Upper lobe of right lung (tissue), 1 donor: ENCODE data around the gene ELF2. TPM values are rescaled to one million over a fixed set of nuclear protein-coding genes. Genes with fewer than 3 reads are reported as not detected.

Source experiments
- ATAC-seq: fragments of 200-7000 bp; cut with Tn5 transposase; one replicate; pipeline ENCODE4 v1.9.1; 2020; ENCODE audit warnings: mild to moderate bottlenecking, moderate library complexity
- DNase-seq: peaks from one replicate; pipeline ENCODE4 v3.0.0-alpha.2; 2020
- H3K27ac ChIP-seq: fragments of 200-600 bp; one replicate; pipeline ENCODE4 v1.8.0; 2022
- H3K27me3 ChIP-seq: fragments of 200-600 bp; one replicate; pipeline ENCODE4 v1.8.0; 2022; ENCODE audit warnings: mild to moderate bottlenecking
- H3K36me3 ChIP-seq: fragments of 200-600 bp; one replicate; pipeline ENCODE4 v1.8.0; 2022
- H3K4me1 ChIP-seq: fragments of 200-600 bp; one replicate; pipeline ENCODE4 v1.8.0; 2022
- H3K4me3 ChIP-seq: fragments of 200-600 bp; one replicate; pipeline ENCODE4 v1.8.0; 2022; ENCODE audit warnings: mild to moderate bottlenecking
- H3K9me3 ChIP-seq: fragments of 200-600 bp; one replicate; pipeline ENCODE4 v1.8.0; 2022
- CTCF ChIP-seq: fragments of 200-600 bp; IDR thresholded peaks from one replicate; pipeline ENCODE4 v1.8.0; 2022; ENCODE audit warnings: antibody characterized with exemption
- intact Hi-C: fragments of 100-400 bp; cut with DNase I; formaldehyde crosslinking; loops from one replicate; pipeline ENCODE4 v1.11.0; 2022
- total RNA-seq: library from RNA; stranded (reverse); fragmentation: NEBNext Ultra II Directional; extraction: Animal tissue kit (Norgen Biotek cat#: 25700); gene quantifications from one replicate; pipeline ENCODE4 v1.2.1, GENCODE V29; 2021
- donor health status: DM: no; HTN: yes; CAD: no; lungs with severe emphysema.

Gene ELF2
- total RNA-seq, 1 donor from 2014 or later, result 48.2 TPM

GRCh38 chr4:139154134-139154421 lies 22.9 kb downstream of the ELF2 start:
- no peak overlapping the region for H3K4me3 ChIP-seq
- H3K4me1 ChIP-seq, result peaks cover 19% of the 10 kb centered on the region
- H3K9me3 ChIP-seq, result no peaks in the 10 kb centered on the region
- intact Hi-C loops, result no loop called here
- no peak for TF ChIP-seq CTCF
- ATAC-seq, result no peak
- no peaks in the 10 kb centered on the region for H3K36me3 ChIP-seq
- no peaks in the 10 kb centered on the region for H3K27me3 ChIP-seq
- no peak for DNase-seq
- no peak overlapping the region for H3K27ac ChIP-seq

- DNase-seq, result no peak
- H3K9me3 ChIP-seq, result no peaks in the 10 kb centered on the region
- H3K4me3 ChIP-seq, result no peak overlapping the region
- no peak overlapping the region for H3K27ac ChIP-seq
- no peaks in the 10 kb centered on the region for H3K27me3 ChIP-seq
- intact Hi-C loops, result no loop called here
- peaks cover 19% of the 10 kb centered on the region for H3K4me1 ChIP-seq
- no peak for ATAC-seq
- no peak for TF ChIP-seq CTCF
- H3K36me3 ChIP-seq, result no peaks in the 10 kb centered on the region
These were observed 23.4 kb downstream of the ELF2 start for GRCh38 chr4:139153411-139154133.

- no peak overlapping the region for H3K4me3 ChIP-seq
- TF ChIP-seq CTCF, result no peak
- H3K36me3 ChIP-seq, result no peaks in the 10 kb centered on the region
- H3K4me1 ChIP-seq, result peaks cover 19% of the 10 kb centered on the region
- no peak for DNase-seq
- H3K27me3 ChIP-seq, result no peaks in the 10 kb centered on the region
- intact Hi-C loops, result no loop called here
- H3K27ac ChIP-seq, result no peak overlapping the region
- no peaks in the 10 kb centered on the region for H3K9me3 ChIP-seq
- no peak for ATAC-seq
These were observed 24.8 kb downstream of the ELF2 start for GRCh38 chr4:139152249-139152648.

- Histone ChIP-seq H3K27ac (no peak overlapping the region), H3K27me3 (no peaks in the 10 kb centered on the region), H3K36me3 (no peaks in the 10 kb centered on the region), H3K4me1 (peaks cover 11% of the 10 kb centered on the region), H3K9me3 (no peaks in the 10 kb centered on the region), H3K4me3 (no peak overlapping the region)
- DNase-seq, result no peak
- intact Hi-C loops, result no loop called here
- no peak for ATAC-seq
- no peak for TF ChIP-seq CTCF
These were observed 29.9 kb downstream of the ELF2 start for GRCh38 chr4:139146926-139147629.

GRCh38 chr4:139145552-139145932 lies 31.5 kb downstream of the ELF2 start:
- Histone ChIP-seq H3K27me3 (no peaks in the 10 kb centered on the region), H3K9me3 (no peaks in the 10 kb centered on the region), H3K4me1 (peaks cover 11% of the 10 kb centered on the region), H3K36me3 (no peaks in the 10 kb centered on the region), H3K4me3 (no peak overlapping the region), H3K27ac (no peak overlapping the region)
- no peak for TF ChIP-seq CTCF
- no peak for ATAC-seq
- intact Hi-C loops, result no loop called here
- no peak for DNase-seq
